ENCODE measurements around the gene SDK2.

The SDK2 gene

GRCh38 chr17:73498886-73499554 lies 145.2 kb downstream of the SDK2 start:
- no peak for DNase-seq

GRCh38 chr17:73498176-73498575 lies 146.1 kb downstream of the SDK2 start:
- no peak for DNase-seq

- DNase-seq, result no peak
Observed at GRCh38 chr17:73497721-73498120, 146.5 kb downstream of the SDK2 start.

GRCh38 chr17:73496232-73496631 lies 148.0 kb downstream of the SDK2 start:
- DNase-seq, result no peak

GRCh38 chr17:73495641-73496040 lies 148.6 kb downstream of the SDK2 start:
- DNase-seq, result no peak

- DNase-seq, result no peak
Observed at GRCh38 chr17:73494950-73495349, 149.3 kb downstream of the SDK2 start.

- no peak for DNase-seq
Observed at GRCh38 chr17:73493956-73494926, 150.0 kb downstream of the SDK2 start.

- DNase-seq, result peak; percentile 52
Observed at GRCh38 chr17:73492821-73493814, 151.1 kb downstream of the SDK2 start.

GRCh38 chr17:73492125-73492820 lies 152.0 kb downstream of the SDK2 start:
- DNase-seq, result no peak

- no peak for DNase-seq
Observed at GRCh38 chr17:73491648-73492047, 152.6 kb downstream of the SDK2 start.

- DNase-seq, result no peak
Observed at GRCh38 chr17:73490851-73491250, 153.4 kb downstream of the SDK2 start.

- no peak for DNase-seq
Observed at GRCh38 chr17:73489991-73490390, 154.3 kb downstream of the SDK2 start.

- DNase-seq, result no peak
Observed at GRCh38 chr17:73489333-73489732, 154.9 kb downstream of the SDK2 start.

- no peak for DNase-seq
Observed at GRCh38 chr17:73485130-73485529, 159.1 kb downstream of the SDK2 start.

- no peak for DNase-seq
Observed at GRCh38 chr17:73482894-73483293, 161.4 kb downstream of the SDK2 start.

- DNase-seq, result no peak
Observed at GRCh38 chr17:73482251-73482716, 162.0 kb downstream of the SDK2 start.

GRCh38 chr17:73481676-73482075 lies 162.6 kb downstream of the SDK2 start:
- no peak for DNase-seq

GRCh38 chr17:73480740-73481139 lies 163.5 kb downstream of the SDK2 start:
- no peak for DNase-seq

- no peak for DNase-seq
Observed at GRCh38 chr17:73478768-73479424, 165.3 kb downstream of the SDK2 start.

GRCh38 chr17:73478334-73478733 lies 165.9 kb downstream of the SDK2 start:
- DNase-seq, result no peak

GRCh38 chr17:73476890-73477350 lies 167.3 kb downstream of the SDK2 start:
- DNase-seq, result peak; percentile 54

All from NCI-H1417 treated with DMSO at 0.1 percent for 48 hours (cell line).